ENCODE results near the gene CRYBB2.
A peak's percentile ranks its signal among the peaks of the same experiment; 100 is the strongest.
"Not testable (repeated sequence)": the region's sequence is repeated elsewhere in the genome, so short reads cannot be mapped to it uniquely, and the experiment has no call there.

The CRYBB2 gene

DNA sequence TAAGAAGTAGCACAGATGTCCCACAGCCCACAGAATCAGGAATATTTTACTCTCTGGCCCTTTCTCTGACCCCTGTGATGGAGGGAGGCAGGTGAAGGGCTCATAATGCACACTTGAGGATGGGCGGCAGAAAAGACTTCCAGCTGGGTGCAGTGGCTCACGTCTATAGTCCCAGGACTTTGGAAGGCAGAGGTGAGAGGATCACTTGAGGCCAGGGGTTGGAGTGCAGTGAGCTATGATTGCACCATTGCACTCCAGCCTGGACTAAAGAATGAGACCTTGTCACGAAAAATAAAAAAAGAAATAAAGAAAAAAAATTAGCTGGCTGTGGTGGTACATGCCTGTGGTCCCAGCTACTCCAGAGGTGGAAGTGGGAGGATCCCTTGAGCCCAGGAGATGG, 33.3 kb upstream of the CRYBB2 start:
- Mint-ChIP-seq H3K27ac (no peak overlapping the region), H3K27me3 (peaks cover 7% of the 10 kb centered on the region)

DNA sequence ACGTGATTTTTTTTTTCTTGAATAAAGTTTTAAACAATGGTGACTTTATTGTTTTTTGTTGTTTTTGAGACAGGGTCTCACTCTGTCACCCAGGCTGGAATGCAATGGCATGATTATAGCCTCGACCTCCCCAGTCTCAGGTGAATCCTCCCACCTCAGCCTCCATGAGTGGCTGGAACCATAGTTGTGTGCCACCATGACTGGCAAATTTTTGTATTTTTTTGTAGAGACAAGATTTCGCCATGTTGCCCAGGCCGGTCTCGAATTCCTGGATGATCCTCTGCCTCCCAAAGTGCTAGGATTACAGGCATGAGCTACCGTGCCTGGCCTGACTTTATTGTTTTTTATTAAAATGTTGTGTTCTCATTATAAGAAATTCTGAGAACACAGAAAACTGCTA, 32.0 kb upstream of the CRYBB2 start:
- Mint-ChIP-seq H3K4me3 (no peak overlapping the region), H3K27ac (no peak overlapping the region), H3K9me3 (no peaks in the 10 kb centered on the region), H3K36me3 (no peaks in the 10 kb centered on the region), H3K4me1 (no peaks in the 10 kb centered on the region), H3K27me3 (peaks cover 4% of the 10 kb centered on the region)
- ATAC-seq (ENCODE audit: low read depth) (no peak), DNase-seq (ENCODE audit: low spot score in 2 of 2) (no peak)

More for the DNA sequence above, 33.3 kb upstream of the CRYBB2 start:
- peaks cover 2% of the 10 kb centered on the region for H3K36me3 Mint-ChIP-seq
- ATAC-seq (ENCODE audit: low read depth) (no peak), DNase-seq (ENCODE audit: low spot score in 2 of 2) (no peak)
- no peaks in the 10 kb centered on the region for H3K4me1 Mint-ChIP-seq
- no peak overlapping the region for H3K4me3 Mint-ChIP-seq
- H3K9me3 Mint-ChIP-seq = peaks cover 3% of the 10 kb centered on the region

DNA sequence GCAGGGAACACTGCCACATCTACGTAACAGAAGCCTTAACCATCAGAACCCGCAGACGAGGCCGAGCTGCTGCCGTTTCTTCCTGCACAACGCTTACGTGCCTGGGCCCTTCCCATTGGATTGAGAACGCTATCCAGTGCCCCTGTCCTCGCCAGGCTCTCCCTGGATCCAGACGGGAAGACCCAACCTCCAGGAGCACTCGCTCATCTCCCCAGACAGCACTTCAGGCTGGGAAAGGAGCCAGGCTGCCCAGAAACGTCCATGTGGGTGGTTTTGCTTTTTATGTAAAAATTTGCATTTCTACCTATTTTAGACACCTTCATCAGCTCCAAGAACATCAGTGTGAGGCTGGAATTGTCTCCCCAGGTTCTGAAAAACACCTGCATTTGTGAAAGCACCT, 27.0 kb upstream of the CRYBB2 start:
- Mint-ChIP-seq H3K9me3 (no peaks in the 10 kb centered on the region), H3K4me3 (no peak overlapping the region), H3K36me3 (no peaks in the 10 kb centered on the region), H3K27me3 (peaks cover 2% of the 10 kb centered on the region), H3K4me1 (no peaks in the 10 kb centered on the region), H3K27ac (no peak overlapping the region)
- ATAC-seq (ENCODE audit: low read depth) (no peak), DNase-seq (ENCODE audit: low spot score in 2 of 2) (no peak)

GRCh38 chr22:25193130-25193529, 26.3 kb upstream of the CRYBB2 start:
- DNase-seq (ENCODE audit: low spot score in 2 of 2) (no peak), ATAC-seq (ENCODE audit: low read depth) (no peak)
- no peaks in the 10 kb centered on the region for H3K9me3 Mint-ChIP-seq
- H3K27me3 Mint-ChIP-seq = peaks cover 2% of the 10 kb centered on the region
- no peak overlapping the region for H3K27ac Mint-ChIP-seq
- no peak overlapping the region for H3K4me3 Mint-ChIP-seq
- no peaks in the 10 kb centered on the region for H3K4me1 Mint-ChIP-seq
- no peaks in the 10 kb centered on the region for H3K36me3 Mint-ChIP-seq

DNA sequence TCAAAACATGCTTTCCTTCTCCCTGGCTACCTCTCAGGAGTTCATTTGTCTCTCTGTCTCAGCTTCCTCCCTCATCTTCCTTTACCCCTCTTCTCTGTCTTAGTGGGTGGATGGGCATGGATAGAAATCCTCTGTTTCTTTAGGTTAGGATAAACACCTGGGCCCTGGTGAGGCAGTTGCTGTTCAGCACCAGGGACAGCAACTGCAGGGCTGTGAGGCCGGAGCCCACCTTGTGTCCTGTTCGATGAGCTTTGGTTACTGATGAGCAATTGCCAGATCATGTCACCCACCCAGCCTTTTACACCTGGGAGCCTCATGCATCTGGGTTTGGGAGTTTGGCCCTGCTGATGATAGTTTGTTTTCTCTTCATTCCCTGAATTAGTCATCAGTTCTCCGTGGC, 25.9 kb upstream of the CRYBB2 start:
- Mint-ChIP-seq H3K4me1 (no peaks in the 10 kb centered on the region), H3K4me3 (no peak overlapping the region), H3K9me3 (no peaks in the 10 kb centered on the region), H3K27me3 (peaks cover 2% of the 10 kb centered on the region), H3K36me3 (no peaks in the 10 kb centered on the region), H3K27ac (no peak overlapping the region)
- no peak for DNase-seq (ENCODE audit: low spot score in 2 of 2)
- no peak for ATAC-seq (ENCODE audit: low read depth)

DNA sequence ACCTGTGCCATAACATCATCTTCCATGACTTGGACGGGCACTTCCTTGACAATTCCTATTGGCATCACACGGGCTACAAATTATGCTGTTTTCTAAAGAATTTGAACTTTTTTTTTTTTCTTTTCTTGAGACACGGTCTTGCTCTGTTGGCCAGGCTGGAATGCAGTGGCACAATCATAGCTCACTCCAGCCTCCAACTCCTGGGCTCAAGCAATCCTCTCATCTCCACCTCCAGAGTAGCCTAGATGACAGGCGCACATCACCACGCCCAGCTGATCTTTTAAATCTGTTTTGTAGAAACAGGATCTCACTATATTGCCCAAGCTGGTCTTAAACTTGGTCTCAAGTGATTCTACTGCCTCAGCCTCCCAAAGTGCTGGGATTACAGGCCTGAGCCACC, 23.1 kb upstream of the CRYBB2 start:
- DNase-seq (ENCODE audit: low spot score in 2 of 2) = no peak
- Mint-ChIP-seq H3K36me3 (no peaks in the 10 kb centered on the region), H3K4me1 (peaks cover 2% of the 10 kb centered on the region), H3K27ac (no peak overlapping the region), H3K27me3 (peaks cover 6% of the 10 kb centered on the region), H3K9me3 (no peaks in the 10 kb centered on the region), H3K4me3 (no peak overlapping the region)
- no peak for ATAC-seq (ENCODE audit: low read depth)

GRCh38 chr22:25197340-25197739, 22.1 kb upstream of the CRYBB2 start:
- H3K4me3 Mint-ChIP-seq = no peak overlapping the region
- no peak for DNase-seq (ENCODE audit: low spot score in 2 of 2)
- ATAC-seq (ENCODE audit: low read depth) = no peak
- no peaks in the 10 kb centered on the region for H3K9me3 Mint-ChIP-seq
- H3K36me3 Mint-ChIP-seq = no peaks in the 10 kb centered on the region
- no peak overlapping the region for H3K27ac Mint-ChIP-seq
- H3K4me1 Mint-ChIP-seq = peaks cover 4% of the 10 kb centered on the region
- H3K27me3 Mint-ChIP-seq = peaks cover 7% of the 10 kb centered on the region

- DNase-seq (ENCODE audit: low spot score in 2 of 2) = no peak
- peaks cover 4% of the 10 kb centered on the region for H3K4me1 Mint-ChIP-seq
- no peak within 1 kb of the TSS for H3K4me3 Mint-ChIP-seq
- H3K9me3 Mint-ChIP-seq = no peaks in the 10 kb centered on the region
- H3K27me3 Mint-ChIP-seq = peaks cover 8% of the 10 kb centered on the region
- H3K27ac Mint-ChIP-seq = no peak within 1 kb of the TSS
- H3K36me3 Mint-ChIP-seq = no peaks in the 10 kb centered on the region
- ATAC-seq (ENCODE audit: low read depth) = no peak
Observed at GRCh38 chr22:25199731-25200520, 19.5 kb upstream of the CRYBB2 start, which contains the start of gene CRYBB3. TSS of gene CRYBB3 (plus strand) at chr22:25199858. CDS start at chr22:25201397, 1,539 bp downstream.

GRCh38 chr22:25200967-25201366, 18.5 kb upstream of the CRYBB2 start:
- H3K4me1 Mint-ChIP-seq = peaks cover 4% of the 10 kb centered on the region
- no peak for DNase-seq (ENCODE audit: low spot score in 2 of 2)
- no peak for ATAC-seq (ENCODE audit: low read depth)
- H3K9me3 Mint-ChIP-seq = no peaks in the 10 kb centered on the region
- H3K27me3 Mint-ChIP-seq = peaks cover 8% of the 10 kb centered on the region
- no peak overlapping the region for H3K4me3 Mint-ChIP-seq
- no peak overlapping the region for H3K27ac Mint-ChIP-seq
- H3K36me3 Mint-ChIP-seq = no peaks in the 10 kb centered on the region

DNA sequence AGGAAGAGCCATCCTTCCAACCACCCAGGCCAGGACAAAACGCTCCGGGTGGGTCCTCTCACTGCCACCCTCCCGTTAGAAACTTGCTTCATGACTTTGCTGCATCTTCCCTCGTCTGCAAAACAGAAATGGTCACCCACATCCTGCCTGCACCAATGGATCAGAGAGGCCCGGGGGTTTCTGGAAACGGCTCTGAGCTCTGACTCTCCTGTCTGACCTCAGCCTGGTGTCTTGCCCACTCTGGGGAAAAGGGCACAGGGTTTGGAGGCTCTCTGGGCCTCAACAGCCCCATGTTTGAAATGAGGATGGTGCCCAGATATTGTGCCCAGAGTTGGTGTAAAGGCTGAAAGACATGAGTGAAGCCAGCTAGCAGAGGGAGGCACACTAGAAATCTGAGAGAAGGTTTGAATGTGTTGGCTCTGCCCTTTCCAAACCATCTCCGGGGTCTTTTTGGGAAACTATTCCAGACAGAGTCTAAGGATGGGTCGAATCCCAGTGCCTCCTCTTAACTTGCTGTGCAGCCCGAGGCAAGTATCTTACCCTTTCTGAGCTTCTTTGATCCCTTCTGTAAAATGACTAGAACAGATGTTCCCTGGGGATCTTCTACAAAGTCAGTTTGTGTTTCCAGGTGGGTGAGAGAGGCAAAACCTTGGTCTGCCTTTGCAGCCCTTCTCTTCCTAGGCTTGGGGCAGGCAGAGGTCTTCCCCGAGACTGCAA, 17.7 kb upstream of the CRYBB2 start:
- H3K9me3 Mint-ChIP-seq = no peaks in the 10 kb centered on the region
- H3K27me3 Mint-ChIP-seq = peaks cover 8% of the 10 kb centered on the region
- peaks cover 4% of the 10 kb centered on the region for H3K4me1 Mint-ChIP-seq
- H3K4me3 Mint-ChIP-seq = no peak overlapping the region
- DNase-seq (ENCODE audit: low spot score in 2 of 2) (no peak), ATAC-seq (ENCODE audit: low read depth) (no peak)
- no peak overlapping the region for H3K27ac Mint-ChIP-seq
- H3K36me3 Mint-ChIP-seq = no peaks in the 10 kb centered on the region

GRCh38 chr22:25202290-25202921, 17.0 kb upstream of the CRYBB2 start:
- H3K36me3 Mint-ChIP-seq = no peaks in the 10 kb centered on the region

DNA sequence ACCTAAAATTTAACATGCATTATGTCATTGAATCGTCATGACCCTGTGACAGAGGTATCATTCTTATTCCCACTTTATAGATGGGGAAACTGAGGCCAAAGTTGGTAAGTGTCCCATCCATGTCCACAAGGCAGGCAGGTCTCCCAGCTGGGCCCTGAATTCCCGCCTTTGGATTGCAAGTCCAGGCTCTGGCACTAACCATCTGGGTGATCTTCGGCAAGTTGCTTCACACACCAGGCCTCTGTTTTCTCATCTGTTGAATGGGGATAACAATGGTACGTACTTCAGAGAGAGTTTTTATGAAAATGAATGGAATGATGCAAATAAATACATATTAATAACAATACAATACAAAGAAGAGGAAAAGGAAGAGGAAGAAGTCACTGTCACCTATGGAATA, 16.4 kb upstream of the CRYBB2 start:
- ATAC-seq (ENCODE audit: low read depth) (no peak), DNase-seq (ENCODE audit: low spot score in 2 of 2) (no peak)
- Mint-ChIP-seq H3K4me3 (no peak overlapping the region), H3K36me3 (no peaks in the 10 kb centered on the region), H3K9me3 (peaks cover 3% of the 10 kb centered on the region), H3K27ac (no peak overlapping the region), H3K4me1 (peaks cover 4% of the 10 kb centered on the region), H3K27me3 (peaks cover 14% of the 10 kb centered on the region)

More at GRCh38 chr22:25202290-25202921, 17.0 kb upstream of the CRYBB2 start:
- H3K9me3 Mint-ChIP-seq = no peaks in the 10 kb centered on the region
- no peak for ATAC-seq (ENCODE audit: low read depth)
- H3K4me3 Mint-ChIP-seq = no peak overlapping the region
- peaks cover 4% of the 10 kb centered on the region for H3K4me1 Mint-ChIP-seq
- H3K27ac Mint-ChIP-seq = no peak overlapping the region
- H3K27me3 Mint-ChIP-seq = peaks cover 8% of the 10 kb centered on the region
- peak; percentile 41 to 44 for DNase-seq (ENCODE audit: low spot score in 2 of 2)

- H3K4me1 Mint-ChIP-seq; H3K4me3 Mint-ChIP-seq; H3K9me3 Mint-ChIP-seq; H3K27ac Mint-ChIP-seq; DNase-seq (ENCODE audit: low spot score in 2 of 2); ATAC-seq (ENCODE audit: low read depth); H3K36me3 Mint-ChIP-seq: not testable (repeated sequence)
- peaks cover 15% of the 10 kb centered on the region for H3K27me3 Mint-ChIP-seq
Observed at GRCh38 chr22:25204547-25204946, 14.9 kb upstream of the CRYBB2 start.

GRCh38 chr22:25205847-25206246, 13.6 kb upstream of the CRYBB2 start:
- H3K4me3 Mint-ChIP-seq = no peak overlapping the region
- peaks cover 9% of the 10 kb centered on the region for H3K27me3 Mint-ChIP-seq
- peaks cover 3% of the 10 kb centered on the region for H3K9me3 Mint-ChIP-seq
- peaks cover 2% of the 10 kb centered on the region for H3K4me1 Mint-ChIP-seq
- H3K27ac Mint-ChIP-seq = no peak overlapping the region
- no peaks in the 10 kb centered on the region for H3K36me3 Mint-ChIP-seq
- no peak for DNase-seq (ENCODE audit: low spot score in 2 of 2)
- ATAC-seq (ENCODE audit: low read depth) = no peak

Data from memory B cell (primary cell).